Spleen (tissue), 7 donors: Measurements from ENCODE around the gene GADD45B.
"Not testable (repeated sequence)": the region's sequence is repeated elsewhere in the genome, so short reads cannot be mapped to it uniquely, and the experiment has no call there.

ENCODE experiments used
- POLR2A ChIP-seq, 3 donors: fragments of 450-650 bp; IDR thresholded peaks; one replicate each; pipeline ENCODE4 v1.5.1; 2017; ENCODE audit warnings: antibody characterized with exemption in 3 of 3, mild to moderate bottlenecking in 1 of 3
- POLR2AphosphoS5 ChIP-seq, 3 donors: sonication (generic); formaldehyde crosslinking; IDR thresholded peaks; one replicate each; pipeline ENCODE4 v1.5.1; 2017; ENCODE audit warnings: antibody characterized with exemption in 3 of 3
- TF ChIP-seq, protein P1 (sequence below), 11 experiments: fragments of 200-600 bp in 7 of 11; fragments of 450-650 bp in 4 of 11; sonication (generic) in 4 of 11; IDR thresholded peaks in 8 of 11; conservative IDR thresholded peaks in 3 of 11; 1 replicate in 7 of 11; 2 replicates in 4 of 11; pipeline versions ENCODE4 v1.4.0 to v1.8.0; 2016 to 2021; ENCODE audit warnings: antibody characterized with exemption in 11 of 11, inconsistent platforms in 4 of 11, mild to moderate bottlenecking in 1 of 11
- donor health status: DM: no; HTN: no; CAD: no; lungs with moderate emphysema.
- donor health status: DM: no; HTN: no; CAD: no.
- donor health status: DM: no; HTN: no; CAD: no.

- TF ChIP-seq, protein P1, sequence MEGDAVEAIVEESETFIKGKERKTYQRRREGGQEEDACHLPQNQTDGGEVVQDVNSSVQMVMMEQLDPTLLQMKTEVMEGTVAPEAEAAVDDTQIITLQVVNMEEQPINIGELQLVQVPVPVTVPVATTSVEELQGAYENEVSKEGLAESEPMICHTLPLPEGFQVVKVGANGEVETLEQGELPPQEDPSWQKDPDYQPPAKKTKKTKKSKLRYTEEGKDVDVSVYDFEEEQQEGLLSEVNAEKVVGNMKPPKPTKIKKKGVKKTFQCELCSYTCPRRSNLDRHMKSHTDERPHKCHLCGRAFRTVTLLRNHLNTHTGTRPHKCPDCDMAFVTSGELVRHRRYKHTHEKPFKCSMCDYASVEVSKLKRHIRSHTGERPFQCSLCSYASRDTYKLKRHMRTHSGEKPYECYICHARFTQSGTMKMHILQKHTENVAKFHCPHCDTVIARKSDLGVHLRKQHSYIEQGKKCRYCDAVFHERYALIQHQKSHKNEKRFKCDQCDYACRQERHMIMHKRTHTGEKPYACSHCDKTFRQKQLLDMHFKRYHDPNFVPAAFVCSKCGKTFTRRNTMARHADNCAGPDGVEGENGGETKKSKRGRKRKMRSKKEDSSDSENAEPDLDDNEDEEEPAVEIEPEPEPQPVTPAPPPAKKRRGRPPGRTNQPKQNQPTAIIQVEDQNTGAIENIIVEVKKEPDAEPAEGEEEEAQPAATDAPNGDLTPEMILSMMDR (IDR thresholded peaks at IDR 0.05 in 8 of 11, conservative IDR thresholded peaks at IDR 0.05 in 3 of 11) = not testable (repeated sequence)
- not testable (repeated sequence) for TF ChIP-seq POLR2A, POLR2AphosphoS5 (IDR thresholded peaks at IDR 0.05)
These were observed 12.2 kb upstream of the GADD45B start for GRCh38 chr19:2463694-2464093.
